Suppressor macrophage treated with lipopolysaccharide for 4 hours (primary cell): ENCODE data around the gene FBXW8.

Experiments used
- DNase-seq: peaks from one replicate; pipeline ENCODE4 v3.0.0-alpha.2; 2020

The FBXW8 gene

DNA sequence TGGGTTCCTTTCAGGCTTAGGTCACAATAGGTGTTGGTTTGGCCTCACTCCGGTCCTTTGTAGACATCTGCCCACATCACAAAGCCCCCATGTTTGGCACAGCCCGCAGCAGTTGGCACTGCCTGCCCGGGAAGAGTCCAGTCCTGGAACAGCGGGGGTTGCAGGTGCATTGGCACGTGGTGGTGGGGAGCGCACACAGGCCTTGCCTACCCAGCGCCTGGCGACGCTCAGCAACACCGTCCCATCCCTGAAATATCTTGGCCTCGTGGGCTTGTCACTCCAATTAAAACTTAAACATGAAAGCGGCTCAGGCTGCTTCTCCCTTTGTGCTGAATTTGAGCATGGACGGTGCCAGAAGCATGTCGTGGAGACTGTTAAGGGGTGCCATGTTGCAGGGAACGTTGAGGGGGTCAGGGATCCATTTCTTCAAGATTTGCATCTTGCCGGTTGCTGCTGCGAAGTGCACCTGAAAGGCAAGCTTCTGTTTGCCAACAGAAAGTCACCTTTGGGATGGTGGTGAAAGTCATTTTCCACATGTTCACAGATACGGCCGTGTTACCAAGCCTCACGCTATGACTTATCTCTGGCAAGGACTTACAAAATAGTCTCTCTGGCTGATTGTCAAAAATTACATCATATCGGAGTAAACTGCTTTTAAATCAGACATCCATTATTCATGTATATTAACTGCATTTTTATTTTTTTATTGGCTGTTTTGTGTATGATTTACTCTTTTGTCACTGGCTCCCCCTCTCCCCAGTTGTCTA is 91.5 kb downstream of the FBXW8 start:
- DNase-seq = no peak

- DNase-seq = no peak
Measured at GRCh38 chr12:117003883-117004404, 93.2 kb downstream of the FBXW8 start.

DNA sequence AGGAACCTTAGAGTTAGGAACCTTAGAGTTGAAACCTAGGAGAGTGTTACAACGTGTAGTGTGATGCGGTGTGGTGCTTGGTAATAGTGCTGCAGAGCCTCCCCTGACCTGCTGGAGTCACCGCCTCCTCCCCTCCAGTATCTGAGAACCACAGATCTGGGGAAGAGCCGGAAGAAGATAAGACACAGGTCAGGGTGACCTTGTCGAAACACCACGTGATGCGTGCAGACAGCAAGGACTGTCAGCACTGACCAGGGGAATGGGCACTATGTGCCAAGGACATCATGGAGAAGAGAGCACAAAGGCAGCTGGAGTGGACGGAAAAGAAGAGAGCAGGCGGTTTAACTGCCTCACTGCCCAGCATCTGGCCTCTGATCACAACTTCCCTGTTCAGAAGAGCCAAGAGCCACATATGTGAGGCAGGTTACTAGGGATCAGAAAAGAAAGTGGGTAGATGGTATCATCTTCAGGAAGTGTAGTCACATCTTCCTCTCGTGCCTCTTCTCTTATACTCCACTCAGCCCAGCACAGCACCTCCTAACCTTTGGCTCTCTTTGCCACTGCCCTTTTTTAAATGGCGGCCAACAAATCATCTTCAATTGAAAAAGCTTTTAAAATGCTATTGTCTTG is 94.8 kb downstream of the FBXW8 start:
- DNase-seq = no peak

DNA sequence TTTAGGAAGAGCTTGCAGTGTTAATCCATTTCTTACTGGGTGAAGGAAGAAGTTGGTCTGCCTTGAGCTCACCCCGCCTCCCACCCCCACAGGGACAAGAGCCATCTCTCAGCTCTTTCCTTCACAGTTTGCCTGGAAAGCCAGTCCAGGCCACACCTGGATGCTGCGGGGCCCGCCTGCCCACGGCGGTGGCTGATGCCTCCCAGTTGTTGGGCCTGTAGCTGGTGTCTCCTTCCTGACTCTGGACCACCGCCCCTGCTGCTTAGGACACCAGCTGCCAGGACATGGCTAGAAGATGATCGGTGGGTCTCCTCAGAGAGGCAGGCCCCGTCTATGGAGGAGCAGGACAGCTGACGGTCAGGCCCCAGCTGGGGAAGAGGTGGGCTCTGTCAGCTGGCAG is 95.6 kb downstream of the FBXW8 start:
- DNase-seq = no peak

GRCh38 chr12:117007577-117007976 is 96.8 kb downstream of the FBXW8 start:
- no peak for DNase-seq

DNA sequence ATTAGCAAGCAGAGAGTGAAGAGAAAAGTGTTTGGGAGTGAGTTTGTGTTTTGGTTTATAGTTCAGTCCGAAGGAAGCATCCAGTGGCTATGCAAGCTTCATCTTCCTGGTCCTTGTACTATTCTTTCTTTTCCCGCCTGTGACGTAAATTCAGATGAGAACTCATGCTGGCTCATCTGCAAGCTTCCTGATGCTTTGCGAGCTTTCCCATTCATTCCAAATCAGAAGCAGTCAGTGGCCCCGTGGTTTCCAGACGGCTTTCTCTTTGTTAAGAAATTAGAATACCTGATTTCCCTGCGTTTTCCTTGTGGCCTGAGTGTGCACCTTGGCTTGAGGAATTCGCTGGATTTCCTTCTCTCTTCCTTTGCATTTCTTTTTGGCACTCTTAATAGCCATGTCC is 99.0 kb downstream of the FBXW8 start:
- no peak for DNase-seq

- DNase-seq = no peak
Measured at GRCh38 chr12:117010693-117011451, 100.1 kb downstream of the FBXW8 start.

DNA sequence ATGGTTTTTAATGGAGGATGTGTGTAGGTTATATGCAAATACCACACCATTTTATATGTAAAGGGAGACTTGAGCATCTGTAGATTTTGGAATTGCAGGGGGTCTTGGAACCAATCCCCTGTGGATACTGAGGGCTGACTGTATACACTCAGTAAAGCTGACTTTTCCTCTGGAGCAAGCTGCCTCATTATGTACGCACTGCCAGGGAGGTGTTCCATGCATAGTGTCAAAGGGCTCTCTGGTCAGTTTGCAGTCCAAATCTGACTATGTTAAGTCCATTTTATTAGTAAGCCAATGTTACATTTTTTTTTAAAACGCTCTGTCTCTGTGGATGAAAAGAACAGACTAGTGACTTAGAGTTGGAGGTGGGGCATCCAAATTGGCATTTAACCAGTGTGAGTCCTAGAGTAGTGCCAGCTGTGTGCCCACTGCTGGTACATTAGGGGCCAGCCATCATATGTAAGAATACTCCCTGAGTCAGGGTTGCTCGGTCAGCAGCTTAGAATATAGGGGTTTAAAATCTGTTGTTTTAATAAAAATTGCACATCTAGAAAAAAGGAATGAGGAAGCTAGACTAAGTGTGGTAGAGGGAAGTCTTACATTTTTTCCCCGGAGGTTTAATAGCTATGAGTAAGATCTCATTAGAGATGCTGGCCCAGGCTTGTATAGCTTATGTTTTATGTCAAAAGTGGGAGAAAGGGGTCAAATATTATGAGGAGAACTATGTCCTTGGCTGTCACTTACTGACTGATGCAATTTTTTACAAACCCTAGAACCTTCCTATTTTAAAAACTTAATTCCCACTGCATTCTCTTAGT is 101.4 kb downstream of the FBXW8 start:
- DNase-seq = peak; percentile 5

DNA sequence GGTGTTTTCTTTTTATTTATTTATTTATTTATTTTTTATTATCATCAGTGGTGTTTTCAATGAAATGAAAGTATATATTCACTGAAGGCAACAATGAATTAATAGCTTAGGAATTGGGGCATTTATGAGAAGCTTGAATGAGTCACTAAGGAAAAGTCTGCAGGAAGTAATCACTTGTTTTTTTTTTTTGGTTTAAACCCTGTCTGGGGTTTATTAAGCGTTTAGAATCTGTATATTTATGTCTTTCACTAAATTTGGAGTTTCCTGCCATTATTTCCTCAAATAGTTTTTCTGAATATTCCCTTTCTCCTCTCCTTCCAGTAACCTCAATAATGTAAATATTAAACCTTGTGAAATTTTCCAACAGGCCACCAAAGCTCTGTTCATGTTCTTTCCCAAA is 103.0 kb downstream of the FBXW8 start:
- DNase-seq = no peak

GRCh38 chr12:117014342-117014887 is 103.7 kb downstream of the FBXW8 start:
- no peak for DNase-seq

GRCh38 chr12:117015811-117016210 is 105.1 kb downstream of the FBXW8 start:
- DNase-seq = no peak

GRCh38 chr12:117017807-117018206 is 107.1 kb downstream of the FBXW8 start:
- no peak for DNase-seq

- DNase-seq = no peak
Measured at GRCh38 chr12:117018276-117018675, 107.5 kb downstream of the FBXW8 start.

DNA sequence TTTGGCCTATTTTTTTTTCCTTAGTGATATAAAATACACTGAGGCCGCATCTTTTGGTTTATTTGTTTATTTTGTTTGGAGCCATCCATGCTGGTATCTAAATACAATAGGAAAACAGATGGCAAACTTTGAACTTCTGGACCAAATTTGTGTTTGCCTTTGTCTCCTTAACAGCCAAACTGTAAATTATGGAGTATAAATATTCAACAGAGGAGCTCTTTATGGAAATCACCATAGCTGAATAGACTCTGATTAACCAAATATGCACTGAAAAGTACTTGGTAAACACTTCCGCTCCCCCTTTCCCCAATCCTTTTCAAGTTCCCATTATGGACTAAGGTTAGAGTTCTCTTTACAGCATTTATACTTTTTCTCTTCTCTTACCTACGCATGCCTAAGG is 107.9 kb downstream of the FBXW8 start:
- DNase-seq = no peak

- DNase-seq = no peak
Measured at GRCh38 chr12:117019866-117020265, 109.1 kb downstream of the FBXW8 start.

GRCh38 chr12:117020536-117021220 is 109.9 kb downstream of the FBXW8 start:
- DNase-seq = no peak

DNA sequence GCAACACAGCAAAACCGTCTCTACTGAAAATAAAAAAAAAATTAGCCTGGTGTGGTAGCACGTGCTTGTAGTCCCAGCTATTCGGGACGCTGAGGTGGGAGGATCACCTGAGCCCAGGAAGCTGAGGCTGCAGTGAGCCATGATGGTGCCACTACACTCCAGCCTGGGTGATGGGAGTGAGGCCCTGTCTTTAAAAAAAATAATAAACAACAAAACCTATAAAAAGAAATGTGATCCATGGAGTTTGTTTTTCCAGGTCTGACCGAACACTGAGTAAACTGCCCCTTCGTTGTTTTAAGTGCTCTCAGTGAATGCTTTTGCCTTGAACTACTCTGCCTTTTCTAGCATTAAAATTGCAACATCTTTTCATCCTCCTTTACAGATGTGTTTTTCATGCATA is 111.7 kb downstream of the FBXW8 start:
- no peak for DNase-seq

- DNase-seq = no peak
Measured at GRCh38 chr12:117023998-117024960, 113.5 kb downstream of the FBXW8 start.

DNA sequence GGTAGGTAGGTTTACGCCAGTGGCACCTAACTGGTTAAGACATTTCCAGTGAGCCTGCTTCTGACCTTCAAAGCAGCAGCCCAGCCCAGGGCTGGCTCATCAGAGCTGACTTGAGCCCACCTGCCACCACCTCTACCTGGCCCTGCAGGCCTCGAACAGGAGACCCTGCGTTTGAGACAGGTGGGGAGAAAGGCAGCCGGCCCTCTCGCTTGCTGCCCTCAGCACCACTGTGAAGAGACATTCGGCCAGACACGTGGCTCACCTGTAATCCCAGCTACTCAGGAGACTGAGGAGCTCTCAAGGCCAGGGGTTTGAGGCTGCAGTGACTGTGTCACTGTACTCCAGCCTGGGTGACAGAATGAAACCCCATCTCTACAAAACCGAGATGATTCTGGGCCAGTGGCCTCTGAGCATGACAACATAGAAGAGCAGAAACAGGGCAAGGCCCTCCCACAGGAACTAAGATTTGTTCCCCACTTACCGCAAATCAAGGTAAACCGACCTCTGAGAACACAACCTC is 114.3 kb downstream of the FBXW8 start:
- no peak for DNase-seq

DNA sequence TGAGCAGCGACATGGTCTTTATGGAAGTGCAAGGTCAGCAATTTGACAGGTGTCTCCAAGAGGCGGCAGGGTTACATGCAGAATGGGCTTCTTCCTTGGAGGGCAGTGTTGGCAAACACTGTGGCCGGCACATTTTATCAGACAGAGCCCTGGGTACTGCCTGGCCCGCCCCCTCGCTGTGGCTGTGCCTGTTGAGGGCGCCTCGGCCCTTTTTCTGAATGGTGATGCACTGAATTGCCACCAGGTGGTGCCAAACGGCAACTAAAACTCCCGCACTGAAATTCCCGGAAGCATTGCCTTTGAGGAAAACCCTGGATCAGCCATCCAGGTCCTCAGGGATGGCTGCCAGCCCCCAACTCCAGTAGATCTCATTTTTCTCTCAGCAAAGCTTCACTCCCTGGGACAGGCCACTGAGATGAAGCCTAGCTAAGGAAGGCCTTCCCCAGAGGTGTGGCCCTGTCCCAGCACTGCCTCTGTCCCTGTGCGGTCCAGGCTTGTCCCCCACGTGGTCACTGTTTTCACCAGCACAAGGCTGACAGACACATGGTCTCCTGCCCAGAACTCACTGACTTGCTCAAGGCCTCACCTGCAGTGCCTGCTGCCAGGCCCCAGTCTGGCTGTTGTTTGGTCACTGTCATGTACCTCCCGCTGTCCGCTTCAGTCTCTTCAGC is 114.9 kb downstream of the FBXW8 start:
- peak; percentile 66 for DNase-seq
